GM03348 (cell line): ENCODE measurements around the gene CAMK2B.
A peak's percentile ranks its signal among the peaks of the same experiment; 100 is the strongest.

ENCODE experiments used
- DNase-seq: peaks from one replicate; pipeline ENCODE4 v3.0.0; 2012; ENCODE audit warnings: low spot score

The CAMK2B gene

GRCh38 chr7:44229546-44230105, 95.8 kb downstream of the CAMK2B start:
- DNase-seq = no peak

- DNase-seq = no peak
Observed at GRCh38 chr7:44228571-44229350, 96.6 kb downstream of the CAMK2B start.

- no peak for DNase-seq
Observed at GRCh38 chr7:44227911-44228310, 97.5 kb downstream of the CAMK2B start.

DNA sequence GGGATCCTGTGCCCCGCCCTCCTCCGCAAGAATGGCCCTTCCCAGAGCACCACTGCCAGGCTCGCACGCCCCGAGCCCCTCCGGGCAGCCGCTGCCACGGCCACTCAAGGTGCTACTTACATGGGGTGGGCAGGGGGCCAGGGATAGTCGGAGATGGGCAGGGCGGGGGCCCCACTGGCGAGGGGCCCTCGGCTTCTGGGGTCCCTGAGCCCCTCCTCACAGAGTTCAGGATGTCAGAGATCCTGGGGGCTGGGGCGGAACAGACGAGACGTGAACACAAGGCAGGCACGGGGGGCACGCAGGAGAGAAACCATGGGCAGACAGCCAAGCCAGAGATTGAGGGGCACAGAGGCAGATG, 99.0 kb downstream of the CAMK2B start:
- no peak for DNase-seq

DNA sequence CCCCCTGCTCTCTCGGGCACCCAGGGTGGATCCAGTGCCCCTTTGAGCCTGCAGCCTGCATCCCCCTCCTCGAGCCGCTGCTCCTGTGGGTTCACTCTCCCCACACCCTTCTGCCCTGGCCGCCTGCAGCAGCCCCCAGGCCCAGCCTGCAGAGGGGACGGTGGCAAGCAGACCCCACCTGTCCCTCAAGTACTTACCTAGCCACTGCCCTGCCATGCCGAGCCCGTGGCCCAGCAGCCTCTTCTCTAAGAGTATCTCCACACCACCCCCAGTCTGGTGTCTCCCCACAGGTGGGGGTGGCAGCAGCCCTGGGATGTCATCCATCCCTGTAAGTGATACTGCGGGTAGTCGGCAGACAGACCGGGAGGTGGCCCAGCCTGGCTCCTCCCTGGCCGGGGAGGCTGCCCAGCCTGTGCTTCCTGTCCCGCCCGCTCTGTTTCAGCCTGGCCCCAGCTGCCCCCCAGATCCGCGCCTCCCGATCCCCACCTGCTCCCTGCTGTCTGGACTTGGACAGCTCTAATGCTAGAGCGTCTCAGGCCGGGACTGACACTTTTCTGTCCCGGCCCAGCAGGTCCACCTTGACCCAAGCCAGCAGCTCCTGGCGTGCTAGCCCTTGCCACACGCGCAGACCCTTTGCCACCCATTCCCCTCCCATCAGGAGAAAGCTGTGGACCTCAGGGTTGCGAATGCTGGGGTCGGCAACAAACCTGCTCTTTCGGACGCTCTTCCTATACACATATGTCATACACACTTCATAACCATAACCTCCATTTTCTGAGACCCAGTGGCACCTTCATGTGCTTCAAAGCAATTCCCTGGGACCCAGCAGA, 99.6 kb downstream of the CAMK2B start:
- DNase-seq = peak; percentile 64

DNA sequence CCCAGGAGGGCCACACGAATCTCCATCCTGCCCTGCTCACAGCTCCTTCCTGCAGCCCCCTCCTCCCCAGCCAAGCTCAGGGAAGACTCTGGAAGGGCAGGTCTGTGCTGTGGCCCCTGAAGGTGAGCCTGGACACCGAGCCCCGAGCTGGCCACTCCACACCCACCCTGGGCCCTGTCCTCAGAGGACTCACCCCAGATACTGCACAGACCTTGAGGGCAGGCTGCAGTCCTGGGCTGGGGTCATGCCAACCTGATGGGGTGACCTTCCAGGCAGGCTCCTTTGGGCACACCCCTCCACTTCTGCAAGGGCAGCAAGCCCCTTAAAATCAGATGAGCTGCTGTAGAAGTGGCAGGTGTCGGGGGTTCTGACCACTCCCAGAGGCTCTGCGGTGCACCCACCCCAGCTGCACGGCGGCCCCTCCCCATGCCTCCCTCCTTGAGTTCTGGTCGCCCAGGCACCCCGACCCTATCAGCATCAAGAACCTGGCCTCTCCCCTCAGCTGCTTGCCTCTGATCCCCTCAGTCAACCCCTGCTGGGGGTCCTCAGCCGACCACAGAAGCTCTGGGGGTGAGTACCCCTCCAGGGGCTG, 100.3 kb downstream of the CAMK2B start:
- no peak for DNase-seq

DNA sequence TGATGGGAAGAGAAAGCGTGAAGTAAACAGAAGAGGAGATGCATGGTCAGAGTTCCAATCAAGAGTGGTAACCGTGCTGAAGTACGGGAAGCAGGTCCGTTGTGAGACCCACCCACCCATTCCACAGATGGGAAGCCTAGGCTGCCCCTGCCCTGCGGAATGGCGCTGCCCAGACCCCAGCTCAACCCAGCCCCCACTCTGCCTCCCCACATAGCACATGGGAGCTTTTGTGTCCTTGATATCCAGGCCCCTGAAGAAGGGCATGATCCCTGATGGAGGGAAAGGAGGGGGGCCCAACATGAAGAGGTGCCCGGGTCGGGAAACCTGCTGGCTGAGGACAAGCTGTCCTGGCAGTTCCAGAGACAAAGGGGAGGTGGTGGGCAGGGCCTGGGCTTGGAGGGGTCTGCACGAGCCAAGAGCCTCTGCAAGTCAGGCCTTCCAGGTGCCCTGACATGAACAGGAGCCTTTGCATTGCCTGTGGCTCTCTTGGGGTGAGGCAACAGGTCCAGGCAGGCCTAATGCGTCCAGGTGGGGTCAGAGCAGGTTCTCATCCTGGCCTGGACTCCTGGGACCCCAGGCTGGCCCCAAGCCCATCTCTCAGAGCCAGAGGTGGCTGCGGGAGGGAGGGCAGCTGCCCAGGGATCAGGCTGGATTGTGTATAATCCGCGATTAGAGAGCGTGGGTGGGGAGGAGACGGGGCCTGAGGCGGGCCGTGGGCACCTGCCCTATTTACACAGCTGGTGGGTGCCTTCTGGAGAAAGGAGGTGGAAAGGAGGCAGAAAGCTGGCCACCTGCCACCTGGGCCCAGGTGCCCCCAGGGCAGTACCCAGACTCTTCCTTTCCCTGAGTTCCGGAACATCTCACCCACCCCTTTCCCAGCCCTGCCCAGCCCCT, 101.1 kb downstream of the CAMK2B start:
- DNase-seq = no peak

DNA sequence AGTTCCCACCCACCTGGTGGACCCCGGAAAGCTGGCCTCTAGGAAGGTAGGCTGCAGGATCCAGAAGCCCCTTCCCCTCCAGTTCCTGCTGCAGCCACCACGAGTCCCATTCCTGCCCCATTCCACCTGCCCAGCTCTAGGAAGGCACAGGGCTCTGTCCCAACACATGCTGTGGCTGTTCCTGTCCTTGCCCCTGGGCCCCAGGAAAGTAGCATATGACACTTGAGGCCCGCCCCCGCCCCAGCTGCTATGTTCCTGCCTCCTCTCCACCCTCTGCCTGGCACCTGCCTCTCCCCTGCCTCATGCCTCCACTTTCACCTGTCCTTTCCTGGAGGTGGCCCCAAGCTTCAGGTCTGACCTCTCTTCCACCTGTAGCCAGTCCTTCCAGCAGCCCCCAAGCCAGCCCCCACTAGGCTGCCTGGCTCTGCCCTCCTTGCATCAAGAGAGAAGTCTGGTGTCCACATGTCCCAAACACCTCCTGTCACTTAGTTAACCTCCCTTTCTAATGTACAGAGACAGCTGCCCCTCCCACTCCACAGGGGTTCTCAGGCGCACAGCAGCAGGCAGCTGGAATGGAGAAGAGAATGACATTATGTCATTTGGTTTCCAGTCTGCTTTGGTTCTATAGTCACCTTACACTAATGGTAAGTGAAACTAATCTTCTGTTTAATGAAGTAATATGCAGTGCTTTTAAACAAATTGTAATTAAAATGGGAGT, 101.9 kb downstream of the CAMK2B start:
- no peak for DNase-seq

DNA sequence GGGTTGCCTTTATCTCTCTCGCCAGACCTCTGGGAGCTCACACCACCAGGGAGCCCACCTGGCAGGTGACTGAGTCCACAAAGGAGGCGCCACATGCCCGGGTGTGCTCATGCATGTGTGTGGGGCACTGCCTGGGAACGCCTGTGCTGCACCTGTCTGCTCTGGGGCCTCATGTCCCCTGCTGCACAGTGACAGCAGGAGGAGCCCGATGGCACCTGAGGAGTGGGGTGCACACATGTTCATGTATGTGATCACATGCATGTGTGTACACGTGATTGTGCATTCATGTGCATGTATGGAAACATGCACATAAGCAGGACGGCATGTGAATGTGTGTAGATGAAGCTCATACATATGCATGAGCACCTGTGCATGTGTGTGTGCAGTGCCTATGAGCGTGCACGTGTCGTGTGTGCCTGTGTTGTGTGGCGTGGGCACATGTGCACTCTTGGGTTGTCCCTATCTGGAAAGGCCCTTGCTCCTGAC, 102.6 kb downstream of the CAMK2B start:
- DNase-seq = no peak

DNA sequence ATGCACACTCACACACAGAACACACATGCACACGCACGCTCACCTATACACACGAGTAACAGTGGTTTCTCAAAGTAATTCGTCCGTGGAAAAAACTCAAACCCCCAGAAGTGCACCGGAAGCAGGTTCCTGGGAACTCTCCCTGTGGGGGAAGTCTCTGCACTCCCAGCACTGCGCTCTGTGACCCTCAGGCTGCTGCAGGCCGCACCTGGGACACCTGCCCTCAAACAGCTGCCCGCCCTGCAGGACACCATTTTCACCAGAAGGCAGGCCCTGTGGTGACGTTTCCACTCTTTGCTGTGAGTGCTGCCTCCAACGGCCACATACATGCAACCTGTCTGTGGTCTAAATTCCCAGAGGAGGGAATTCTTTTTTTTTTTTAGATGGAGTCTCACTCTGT, 103.3 kb downstream of the CAMK2B start:
- no peak for DNase-seq

DNA sequence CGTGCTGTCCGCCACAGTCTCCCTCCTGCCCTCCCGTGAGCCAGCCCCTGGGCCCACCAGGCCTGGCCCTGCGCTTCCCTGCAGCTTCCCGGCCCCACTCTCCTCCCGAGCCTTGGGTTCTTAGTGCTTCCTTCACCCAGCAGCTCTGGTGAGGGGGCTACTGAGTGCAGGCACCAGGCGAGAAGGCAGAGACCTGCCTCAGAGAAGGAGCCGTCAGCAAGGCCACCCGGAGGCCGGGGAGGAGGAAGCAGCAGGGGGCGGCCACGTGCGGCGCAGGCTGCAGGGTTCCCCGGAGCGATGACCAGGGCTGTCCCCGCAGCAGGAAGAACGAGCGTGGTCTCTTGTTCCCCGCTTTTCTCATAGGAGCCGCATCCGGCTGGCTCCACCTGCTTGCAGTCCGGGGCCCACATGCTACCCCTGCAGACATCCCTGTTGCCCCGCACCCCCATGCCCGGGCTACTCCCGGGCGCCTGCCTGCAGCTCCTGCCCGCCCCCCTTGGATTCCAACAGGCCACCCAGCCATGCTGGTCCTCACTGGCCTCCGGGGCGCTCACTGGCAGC, 104.1 kb downstream of the CAMK2B start:
- no peak for DNase-seq

- DNase-seq = no peak
Observed at GRCh38 chr7:44220358-44221112, 104.9 kb downstream of the CAMK2B start.

- DNase-seq = no peak
Observed at GRCh38 chr7:44220046-44220357, 105.4 kb downstream of the CAMK2B start.

GRCh38 chr7:44219371-44220045, 105.9 kb downstream of the CAMK2B start:
- DNase-seq = no peak

DNA sequence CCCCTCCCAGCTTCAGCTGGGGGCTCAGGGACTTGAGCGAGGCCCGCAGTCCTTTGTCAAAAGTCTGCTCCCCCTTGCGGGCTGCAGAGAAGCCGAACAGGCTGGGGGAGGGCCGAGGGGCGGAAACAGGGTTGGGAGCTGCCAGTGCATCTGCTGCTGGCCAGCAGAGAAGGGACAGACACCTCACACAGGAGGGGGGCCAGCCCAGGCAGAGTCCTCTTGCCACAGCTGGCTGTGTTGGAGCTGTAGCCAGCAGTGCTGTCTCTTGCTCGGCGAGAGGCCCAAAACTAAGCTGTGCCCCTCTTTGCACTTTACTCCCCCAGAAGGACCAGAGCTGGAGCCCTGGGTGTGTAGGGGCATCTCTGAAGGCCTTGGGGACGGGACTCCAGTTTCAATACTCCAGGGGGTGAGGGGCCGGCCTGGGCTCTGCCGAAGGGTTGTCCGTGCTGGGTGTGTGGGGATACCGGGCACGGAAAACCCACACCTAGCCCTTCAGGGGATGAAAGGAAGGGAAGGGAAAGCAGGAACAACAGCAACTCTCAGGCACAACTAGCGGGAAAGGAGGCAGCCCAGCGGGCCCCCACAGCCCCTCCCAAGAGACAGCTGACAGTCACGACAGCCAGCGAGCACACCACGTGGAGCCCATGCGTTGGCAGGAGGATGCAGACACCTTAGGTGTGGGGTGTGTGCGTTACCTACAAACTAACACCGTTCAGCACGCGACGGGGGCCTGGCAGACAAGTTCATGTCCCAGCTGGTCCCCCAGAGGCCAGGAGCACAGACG, 106.8 kb downstream of the CAMK2B start:
- no peak for DNase-seq

DNA sequence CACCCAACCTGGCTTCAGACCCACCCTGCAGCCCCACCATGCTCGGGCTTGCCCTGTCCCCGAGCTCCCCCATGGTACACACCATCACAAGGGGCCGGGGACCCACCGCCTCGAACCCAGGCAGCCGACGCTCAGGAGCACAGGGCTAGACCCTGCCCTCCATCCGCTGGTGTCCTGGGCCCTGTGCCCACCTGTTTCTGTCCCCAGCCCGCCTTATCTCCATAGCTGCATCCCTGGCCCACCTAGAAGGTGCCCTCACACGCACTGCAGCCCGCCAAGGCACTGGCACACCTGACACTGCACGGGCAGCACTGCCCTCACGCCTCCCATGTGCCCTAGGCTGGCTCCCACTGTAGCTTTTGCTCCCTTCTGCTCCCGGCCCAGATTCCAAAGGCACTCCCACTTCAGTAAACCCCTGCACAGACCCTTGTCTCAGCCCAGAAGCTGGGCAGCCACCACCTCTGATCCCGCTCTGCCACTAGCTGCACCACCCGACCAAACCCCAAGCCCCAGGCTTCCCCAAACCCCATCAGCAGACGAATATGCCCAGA, 107.5 kb downstream of the CAMK2B start:
- DNase-seq = no peak

GRCh38 chr7:44217223-44217714, 108.1 kb downstream of the CAMK2B start:
- no peak for DNase-seq
